Omental fat pad (tissue), 4 donors: ENCODE results near the gene TRIOBP. TPM values are rescaled to one million over a fixed set of nuclear protein-coding genes. Genes with fewer than 3 reads are reported as not detected.
"Not testable (repeated sequence)": the region's sequence is repeated elsewhere in the genome, so short reads cannot be mapped to it uniquely, and the experiment has no call there.

Experiments used
- ATAC-seq: fragments of 150-250 bp; one replicate; pipeline ENCODE4 v1.9.1; 2016; ENCODE audit warnings: mild to moderate bottlenecking, moderate library complexity; ENCODE audit not compliant: low FRiP score
- DNase-seq: peaks from one replicate; pipeline ENCODE4 v3.0.0-alpha.2; 2019; ENCODE audit warnings: low spot score
- total RNA-seq, 4 donors: library from RNA; depleted of rRNA; stranded (reverse); fragments of >200 nt; gene quantifications; one replicate each; pipeline ENCODE4 v1.1.0, GENCODE V29; 2016
- TF ChIP-seq, protein P1 (sequence below), 3 donors: fragments of 450-650 bp; IDR thresholded peaks; one replicate each; pipeline ENCODE4 v1.5.1; 2016 to 2017; ENCODE audit warnings: antibody characterized with exemption in 3 of 3, mild to moderate bottlenecking in 3 of 3, moderate library complexity in 2 of 3

Gene TRIOBP
- total RNA-seq, 4 donors from 2014 or later, result 79.2 to 179 (median 82.8) TPM

DNA sequence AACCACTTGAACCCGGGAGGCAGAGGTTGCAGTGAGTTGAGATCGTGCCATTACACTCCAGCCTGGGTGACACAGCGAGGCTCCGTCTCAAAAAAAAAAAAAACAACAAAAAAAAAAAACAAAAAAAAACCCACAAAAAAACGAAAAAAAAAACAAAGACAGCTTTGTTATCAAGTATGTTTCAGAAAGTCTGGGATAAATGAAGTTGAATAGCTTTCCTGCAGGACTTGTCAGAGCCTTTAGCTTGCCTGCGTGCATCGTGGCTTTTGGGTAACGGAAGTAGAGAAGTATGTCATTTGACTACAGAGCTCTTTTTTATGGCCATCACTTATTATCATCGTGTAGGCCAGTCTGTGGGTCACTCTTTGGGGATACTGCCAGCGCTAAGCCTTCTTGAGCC, 14.6 kb downstream of the TRIOBP start:
- no peak for DNase-seq
- TF ChIP-seq, protein P1, sequence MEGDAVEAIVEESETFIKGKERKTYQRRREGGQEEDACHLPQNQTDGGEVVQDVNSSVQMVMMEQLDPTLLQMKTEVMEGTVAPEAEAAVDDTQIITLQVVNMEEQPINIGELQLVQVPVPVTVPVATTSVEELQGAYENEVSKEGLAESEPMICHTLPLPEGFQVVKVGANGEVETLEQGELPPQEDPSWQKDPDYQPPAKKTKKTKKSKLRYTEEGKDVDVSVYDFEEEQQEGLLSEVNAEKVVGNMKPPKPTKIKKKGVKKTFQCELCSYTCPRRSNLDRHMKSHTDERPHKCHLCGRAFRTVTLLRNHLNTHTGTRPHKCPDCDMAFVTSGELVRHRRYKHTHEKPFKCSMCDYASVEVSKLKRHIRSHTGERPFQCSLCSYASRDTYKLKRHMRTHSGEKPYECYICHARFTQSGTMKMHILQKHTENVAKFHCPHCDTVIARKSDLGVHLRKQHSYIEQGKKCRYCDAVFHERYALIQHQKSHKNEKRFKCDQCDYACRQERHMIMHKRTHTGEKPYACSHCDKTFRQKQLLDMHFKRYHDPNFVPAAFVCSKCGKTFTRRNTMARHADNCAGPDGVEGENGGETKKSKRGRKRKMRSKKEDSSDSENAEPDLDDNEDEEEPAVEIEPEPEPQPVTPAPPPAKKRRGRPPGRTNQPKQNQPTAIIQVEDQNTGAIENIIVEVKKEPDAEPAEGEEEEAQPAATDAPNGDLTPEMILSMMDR (IDR thresholded peaks at IDR 0.05), result no peak
- ATAC-seq, result no peak

DNA sequence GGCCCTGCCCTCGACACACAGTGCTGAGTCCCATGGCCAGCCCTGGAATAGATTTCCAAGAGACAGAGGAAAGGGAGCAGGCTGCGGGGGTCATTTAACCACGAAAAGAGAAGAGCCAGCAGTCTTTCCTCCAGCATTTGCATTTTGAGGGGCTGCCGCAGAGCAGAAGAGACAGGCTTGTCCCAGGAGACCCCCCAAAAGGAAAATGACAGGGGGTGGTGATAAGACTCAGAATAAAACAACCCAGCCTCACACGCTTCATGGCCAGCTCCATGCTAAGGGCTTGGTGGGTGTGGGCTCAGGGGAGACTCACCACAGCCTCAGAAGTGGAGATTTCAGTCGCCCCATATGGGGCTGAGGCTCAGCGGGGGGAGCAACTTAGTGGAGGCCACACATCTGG, 16.9 kb downstream of the TRIOBP start:
- no peak for DNase-seq
- ATAC-seq, result no peak
- TF ChIP-seq, protein P1 (IDR thresholded peaks at IDR 0.05), result no peak

GRCh38 chr22:37714634-37715033, 17.8 kb downstream of the TRIOBP start:
- ATAC-seq (no peak), DNase-seq (no peak)
- TF ChIP-seq, protein P1 (IDR thresholded peaks at IDR 0.05), result no peak

GRCh38 chr22:37715760-37716159, 18.9 kb downstream of the TRIOBP start:
- no peak for DNase-seq
- ATAC-seq, result no peak
- TF ChIP-seq, protein P1 (IDR thresholded peaks at IDR 0.05), result no peak

- ATAC-seq, result no peak
- no peak for DNase-seq
- TF ChIP-seq, protein P1 (IDR thresholded peaks at IDR 0.05), result no peak
Measured at GRCh38 chr22:37716708-37717107, 19.9 kb downstream of the TRIOBP start.

DNA sequence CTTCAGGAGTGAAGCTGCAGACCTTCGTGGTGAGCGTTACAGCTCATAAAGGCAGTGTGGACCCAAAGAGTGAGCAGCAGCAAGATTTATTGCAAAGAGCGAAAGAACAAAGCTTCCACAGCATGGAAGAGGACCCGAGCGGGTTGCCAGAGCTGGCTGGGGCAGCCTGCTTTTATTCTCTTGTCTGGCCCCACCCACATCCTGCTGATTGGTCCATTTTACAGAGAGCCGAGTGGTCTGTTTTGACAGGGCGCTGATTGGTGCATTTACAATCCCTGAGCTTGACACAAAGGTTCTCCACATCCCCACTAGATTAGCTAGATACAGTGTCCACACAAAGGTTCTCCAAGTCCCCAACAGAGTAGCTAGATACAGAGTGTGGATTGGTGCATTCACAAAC, 20.4 kb downstream of the TRIOBP start:
- DNase-seq, ATAC-seq: not testable (repeated sequence)

DNA sequence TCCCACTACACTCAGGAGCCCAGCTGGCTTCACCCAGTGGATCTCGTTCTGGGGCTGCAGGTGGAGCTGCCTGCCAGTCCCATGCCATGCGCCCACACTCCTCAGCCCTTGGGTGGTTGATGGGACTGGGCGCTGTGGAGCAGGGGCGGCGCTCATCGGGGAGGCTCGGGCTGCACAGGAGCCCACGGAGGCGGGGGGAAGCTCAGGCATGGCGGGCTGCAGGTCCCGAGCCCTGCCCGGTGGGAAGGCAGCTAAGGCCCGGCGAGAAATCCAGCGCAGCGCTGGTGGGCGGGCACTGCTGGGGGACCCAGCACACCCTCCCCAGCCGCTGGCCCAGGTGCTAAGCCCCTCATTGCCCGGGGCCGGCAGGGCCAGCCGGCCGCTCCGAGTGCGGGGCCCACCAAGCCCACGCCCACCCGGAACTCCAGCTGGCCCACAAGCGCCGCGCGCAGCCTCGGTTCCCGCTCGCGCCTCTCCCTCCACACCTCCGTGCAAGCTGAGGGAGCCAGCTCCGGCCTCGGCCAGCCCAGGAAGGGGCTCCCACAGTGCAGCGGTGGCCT, 21.0 kb downstream of the TRIOBP start:
- ATAC-seq, DNase-seq: not testable (repeated sequence)

DNA sequence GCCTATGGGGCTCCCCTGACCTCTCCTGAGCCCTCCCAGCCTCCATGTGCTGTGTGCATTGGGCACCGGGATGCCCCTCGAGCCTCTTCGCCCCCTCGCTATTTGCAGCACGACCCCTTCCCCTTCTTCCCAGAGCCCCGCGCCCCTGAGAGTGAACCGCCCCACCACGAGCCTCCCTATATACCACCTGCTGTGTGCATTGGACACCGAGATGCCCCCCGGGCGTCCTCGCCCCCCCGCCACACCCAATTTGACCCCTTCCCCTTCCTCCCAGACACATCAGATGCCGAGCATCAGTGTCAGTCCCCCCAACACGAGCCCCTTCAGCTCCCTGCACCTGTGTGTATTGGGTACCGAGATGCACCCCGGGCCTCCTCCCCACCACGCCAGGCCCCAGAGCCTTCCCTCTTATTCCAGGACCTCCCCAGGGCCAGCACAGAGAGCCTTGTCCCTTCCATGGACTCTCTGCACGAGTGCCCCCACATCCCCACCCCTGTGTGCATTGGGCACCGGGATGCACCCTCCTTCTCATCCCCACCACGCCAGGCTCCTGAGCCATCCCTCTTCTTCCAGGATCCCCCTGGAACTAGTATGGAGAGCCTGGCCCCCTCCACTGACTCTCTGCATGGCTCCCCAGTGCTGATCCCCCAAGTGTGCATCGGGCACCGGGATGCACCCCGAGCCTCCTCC, 28.8 kb downstream of the TRIOBP start:
- no peak for ATAC-seq
- DNase-seq, result no peak
- TF ChIP-seq, protein P1 (IDR thresholded peaks at IDR 0.05), result no peak
